Gastrocnemius medialis (tissue), 4 donors: Measurements from ENCODE around the gene SCAP.
"Not testable (repeated sequence)": the region's sequence is repeated elsewhere in the genome, so short reads cannot be mapped to it uniquely, and the experiment has no call there.

Source experiments
- POLR2A ChIP-seq, 2 donors: fragments of 450-650 bp; IDR thresholded peaks; one replicate each; pipeline ENCODE4 v1.6.1; 2017; ENCODE audit warnings: antibody characterized with exemption in 2 of 2, mild to moderate bottlenecking in 2 of 2, moderate library complexity in 2 of 2
- TF ChIP-seq, protein P1 (sequence below), 5 experiments: fragments of 450-650 bp in 3 of 5; fragments of 200-600 bp in 2 of 5; sonication (generic) in 2 of 5; IDR thresholded peaks in 4 of 5; conservative IDR thresholded peaks in 1 of 5; 1 replicate in 4 of 5; 2 replicates in 1 of 5; pipeline ENCODE4 v1.5.1; 2016 to 2019; ENCODE audit warnings: antibody characterized with exemption in 5 of 5, mild to moderate bottlenecking in 3 of 5, moderate library complexity in 3 of 5

GRCh38 chr3:47480267-47480666 is 4.5 kb upstream of the SCAP start:
- TF ChIP-seq, protein P1, sequence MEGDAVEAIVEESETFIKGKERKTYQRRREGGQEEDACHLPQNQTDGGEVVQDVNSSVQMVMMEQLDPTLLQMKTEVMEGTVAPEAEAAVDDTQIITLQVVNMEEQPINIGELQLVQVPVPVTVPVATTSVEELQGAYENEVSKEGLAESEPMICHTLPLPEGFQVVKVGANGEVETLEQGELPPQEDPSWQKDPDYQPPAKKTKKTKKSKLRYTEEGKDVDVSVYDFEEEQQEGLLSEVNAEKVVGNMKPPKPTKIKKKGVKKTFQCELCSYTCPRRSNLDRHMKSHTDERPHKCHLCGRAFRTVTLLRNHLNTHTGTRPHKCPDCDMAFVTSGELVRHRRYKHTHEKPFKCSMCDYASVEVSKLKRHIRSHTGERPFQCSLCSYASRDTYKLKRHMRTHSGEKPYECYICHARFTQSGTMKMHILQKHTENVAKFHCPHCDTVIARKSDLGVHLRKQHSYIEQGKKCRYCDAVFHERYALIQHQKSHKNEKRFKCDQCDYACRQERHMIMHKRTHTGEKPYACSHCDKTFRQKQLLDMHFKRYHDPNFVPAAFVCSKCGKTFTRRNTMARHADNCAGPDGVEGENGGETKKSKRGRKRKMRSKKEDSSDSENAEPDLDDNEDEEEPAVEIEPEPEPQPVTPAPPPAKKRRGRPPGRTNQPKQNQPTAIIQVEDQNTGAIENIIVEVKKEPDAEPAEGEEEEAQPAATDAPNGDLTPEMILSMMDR (IDR thresholded peaks at IDR 0.05 in 4 of 5, conservative IDR thresholded peaks at IDR 0.05 in 1 of 5), result not testable (repeated sequence)
- TF ChIP-seq POLR2A (IDR thresholded peaks at IDR 0.05), result not testable (repeated sequence)
